Esophagus squamous epithelium (tissue), 5 donors: ENCODE measurements around the gene RTKN. TPM values are rescaled to one million over a fixed set of nuclear protein-coding genes. Genes with fewer than 3 reads are reported as not detected.

Experiments
- DNase-seq: peaks from one replicate; lab custom pipeline; 2025; lab: John Stamatoyannopoulos, UW
- H3K27ac ChIP-seq, 4 donors: fragments of 200-600 bp; sonication (generic); one replicate each; pipeline ENCODE4 v1.5.1; 2016 to 2019; ENCODE audit warnings: mild to moderate bottlenecking in 1 of 4
- H3K27me3 ChIP-seq, 4 donors: fragments of 200-600 bp; sonication (generic); 1 replicate in 3 of 4; 2 replicates in 1 of 4; pipeline versions ENCODE4 v1.5.1 to v1.6.0; 2017 to 2021; ENCODE audit warnings: antibody characterized with exemption in 1 of 4
- H3K36me3 ChIP-seq, 3 donors: fragments of 200-600 bp; sonication (generic); one replicate each; pipeline ENCODE4 v1.5.1; 2016 to 2019
- H3K4me1 ChIP-seq, 3 donors: fragments of 200-600 bp; sonication (generic); one replicate each; pipeline ENCODE4 v1.5.1; 2017 to 2019
- H3K4me3 ChIP-seq, 4 donors: fragments of 200-600 bp; sonication (generic); 1 replicate in 3 of 4; 2 replicates in 1 of 4; pipeline ENCODE4 v1.5.1; 2016 to 2019; ENCODE audit warnings: mild to moderate bottlenecking in 2 of 4, moderate library complexity in 1 of 4
- H3K9me3 ChIP-seq, 3 donors: fragments of 200-600 bp; sonication (generic); one replicate each; pipeline ENCODE4 v1.5.1; 2016 to 2019
- POLR2A ChIP-seq, 4 donors: fragments of 450-650 bp; IDR thresholded peaks; one replicate each; pipeline ENCODE4 v1.6.1; 2017; ENCODE audit warnings: antibody characterized with exemption in 4 of 4, mild to moderate bottlenecking in 4 of 4, moderate library complexity in 3 of 4
- WGBS, 2 donors: methylation state at CpG; one replicate each; pipeline ENCODE4 v1.1.5; 2018; 5-methylcytosine and 5-hydroxymethylcytosine counted together
- intact Hi-C: fragments of 100-400 bp; cut with DNase I; formaldehyde crosslinking; loops from one replicate; pipeline ENCODE4 v1.15.0; 2022
- total RNA-seq, 4 donors: library from RNA; depleted of rRNA; stranded (reverse); fragments of >200 nt; gene quantifications; one replicate each; pipeline ENCODE4 v1.1.0, GENCODE V29; 2016
- TF ChIP-seq, protein P1 (sequence below), 6 experiments: fragments of 450-650 bp in 4 of 6; fragments of 200-600 bp in 2 of 6; sonication (generic) in 2 of 6; IDR thresholded peaks; one replicate each; pipeline ENCODE4 v1.5.1; 2016 to 2019; ENCODE audit warnings: antibody characterized with exemption in 6 of 6, mild to moderate bottlenecking in 4 of 6, moderate library complexity in 4 of 6
- donor health status: DM: yes; HTN: yes; CAD: no.

RTKN gene
- total RNA-seq, 4 donors from 2014 or later = 20.2 to 37.8 (median 27.9) TPM

DNA sequence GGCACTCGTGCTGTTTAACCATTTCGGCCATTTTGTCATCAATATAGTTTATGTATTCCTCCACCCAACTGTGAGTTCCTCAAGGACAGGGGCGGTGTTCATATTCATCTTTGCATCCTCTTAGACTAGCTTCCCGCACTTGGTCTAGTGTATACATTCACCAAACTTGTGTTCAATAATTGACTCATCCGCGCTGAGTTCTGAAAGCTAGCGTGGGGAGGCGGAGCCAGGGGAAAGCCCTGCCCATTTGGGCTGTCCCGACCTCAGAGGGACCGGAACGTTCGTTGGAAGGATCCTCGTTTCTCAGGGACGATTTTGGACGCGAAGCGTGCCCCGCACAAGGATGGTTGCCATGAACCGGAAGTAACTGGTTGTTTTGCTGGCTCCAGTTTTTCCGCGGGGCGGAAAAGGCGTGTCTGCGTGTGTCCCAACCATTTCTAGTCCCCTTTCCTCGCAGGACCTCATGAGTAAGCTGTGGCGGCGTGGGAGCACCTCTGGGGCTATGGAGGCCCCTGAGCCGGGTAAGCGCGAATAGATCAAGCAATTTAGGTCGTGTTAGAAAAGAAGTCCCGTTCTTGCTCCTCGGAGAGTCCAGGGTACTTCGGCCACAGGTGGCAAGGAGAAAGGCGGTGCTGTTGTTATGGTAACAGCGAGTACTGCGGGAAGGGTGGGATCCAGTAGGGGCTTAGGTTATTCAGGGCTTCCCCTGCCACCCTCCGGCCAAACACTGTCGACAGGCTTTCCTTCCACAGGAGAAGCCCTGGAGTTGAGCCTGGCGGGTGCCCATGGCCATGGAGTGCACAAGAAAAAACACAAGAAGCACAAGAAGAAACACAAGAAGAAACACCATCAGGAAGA, 13.1 kb upstream of the RTKN start, which contains the start of gene INO80B:
Gene INO80B (plus strand): TSS at position 434 of the 858 bp plus-strand sequence. CDS start 30 bp downstream, at position 464.
- peaks cover 32 to 46% (median 32%) of the 10 kb centered on the region in 3 donors for H3K4me1 ChIP-seq
- H3K9me3 ChIP-seq = no peaks in the 10 kb centered on the region
- 0 to 2% methylated on average over 15 to 29 of the region's 40 CpGs for WGBS, 2 donors
- no peaks in the 10 kb centered on the region for H3K36me3 ChIP-seq
- intact Hi-C loops = no loop called here
- peak within 1 kb of the TSS; percentile 64 to 89 (median 78) for H3K27ac ChIP-seq
- TF ChIP-seq, protein P1, sequence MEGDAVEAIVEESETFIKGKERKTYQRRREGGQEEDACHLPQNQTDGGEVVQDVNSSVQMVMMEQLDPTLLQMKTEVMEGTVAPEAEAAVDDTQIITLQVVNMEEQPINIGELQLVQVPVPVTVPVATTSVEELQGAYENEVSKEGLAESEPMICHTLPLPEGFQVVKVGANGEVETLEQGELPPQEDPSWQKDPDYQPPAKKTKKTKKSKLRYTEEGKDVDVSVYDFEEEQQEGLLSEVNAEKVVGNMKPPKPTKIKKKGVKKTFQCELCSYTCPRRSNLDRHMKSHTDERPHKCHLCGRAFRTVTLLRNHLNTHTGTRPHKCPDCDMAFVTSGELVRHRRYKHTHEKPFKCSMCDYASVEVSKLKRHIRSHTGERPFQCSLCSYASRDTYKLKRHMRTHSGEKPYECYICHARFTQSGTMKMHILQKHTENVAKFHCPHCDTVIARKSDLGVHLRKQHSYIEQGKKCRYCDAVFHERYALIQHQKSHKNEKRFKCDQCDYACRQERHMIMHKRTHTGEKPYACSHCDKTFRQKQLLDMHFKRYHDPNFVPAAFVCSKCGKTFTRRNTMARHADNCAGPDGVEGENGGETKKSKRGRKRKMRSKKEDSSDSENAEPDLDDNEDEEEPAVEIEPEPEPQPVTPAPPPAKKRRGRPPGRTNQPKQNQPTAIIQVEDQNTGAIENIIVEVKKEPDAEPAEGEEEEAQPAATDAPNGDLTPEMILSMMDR (IDR thresholded peaks at IDR 0.05) = peak in 1 of 6 experiments; percentile 3
- peak in 2 of 4 donors; percentile 12 to 18 for TF ChIP-seq POLR2A (IDR thresholded peaks at IDR 0.05)
- no peaks in the 10 kb centered on the region for H3K27me3 ChIP-seq
- H3K4me3 ChIP-seq = peak within 1 kb of the TSS; percentile 43 to 87 (median 68)
- DNase-seq = peak; percentile 79

DNA sequence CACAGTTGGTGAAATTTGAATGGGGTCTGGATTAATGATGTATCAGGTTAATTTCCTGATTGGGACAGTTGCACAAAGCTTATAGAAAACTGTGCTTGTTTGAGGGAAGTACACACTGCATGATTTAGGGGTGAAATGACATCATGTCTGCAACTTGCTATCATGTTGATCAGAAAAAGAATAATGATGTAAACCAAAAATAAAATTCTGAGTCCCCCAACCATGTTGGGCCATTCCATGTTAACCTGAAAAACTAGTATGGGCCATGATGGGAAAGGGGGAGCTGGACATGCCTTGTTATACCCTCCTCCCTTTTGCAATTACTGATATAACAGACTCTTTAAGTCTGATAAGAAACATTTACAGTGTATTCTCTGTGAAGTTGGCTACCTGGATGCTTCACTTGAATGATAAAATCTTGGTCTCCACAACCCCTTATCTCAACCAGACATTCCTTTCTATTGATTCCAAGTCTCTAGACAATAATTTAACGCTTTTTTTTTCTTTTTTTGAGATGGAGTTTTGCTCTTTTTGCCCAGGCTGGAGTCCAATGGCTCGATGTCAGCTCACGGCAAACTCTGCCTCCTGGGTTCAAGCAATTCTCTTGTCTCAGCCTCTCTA, 8.9 kb upstream of the RTKN start:
- 84 to 93% methylated on average over 3 of the region's 3 CpGs for WGBS, 2 donors

DNA sequence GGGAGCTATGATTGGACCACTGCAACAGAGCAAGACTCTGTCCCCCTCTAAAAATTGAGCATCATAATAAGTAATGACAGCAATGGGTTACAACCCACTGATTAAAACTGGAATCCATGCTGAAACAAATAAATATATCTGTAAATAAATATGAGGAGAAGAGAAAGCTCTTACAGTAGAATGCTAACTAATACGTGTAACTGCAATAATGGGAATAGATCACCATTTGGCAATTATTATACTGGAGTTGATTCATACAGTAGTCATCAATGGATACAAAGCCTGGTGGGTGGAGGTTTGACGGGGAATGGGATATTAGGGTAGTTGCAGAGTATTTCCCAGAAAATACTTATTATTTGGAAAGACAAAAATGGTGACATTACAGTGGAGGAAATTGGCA, 7.0 kb upstream of the RTKN start:
- no peak for DNase-seq
- WGBS, 2 donors = 31 to 46% methylated on average over 2 of the region's 2 CpGs
- no peak overlapping the region for H3K27ac ChIP-seq
- intact Hi-C loops = no loop called here
- H3K36me3 ChIP-seq = no peaks in the 10 kb centered on the region
- TF ChIP-seq POLR2A (IDR thresholded peaks at IDR 0.05) = no peak
- TF ChIP-seq, protein P1 (IDR thresholded peaks at IDR 0.05) = no peak
- H3K9me3 ChIP-seq = no peaks in the 10 kb centered on the region
- H3K4me3 ChIP-seq = no peak overlapping the region
- H3K4me1 ChIP-seq = peaks cover 0 to 5% (median 2%) of the 10 kb centered on the region in 3 donors
- H3K27me3 ChIP-seq = no peaks in the 10 kb centered on the region

More for the DNA sequence above, 8.9 kb upstream of the RTKN start:
- no peak for DNase-seq
- TF ChIP-seq, protein P1 (IDR thresholded peaks at IDR 0.05) = no peak
- no peak for TF ChIP-seq POLR2A (IDR thresholded peaks at IDR 0.05)
- H3K27me3 ChIP-seq = no peaks in the 10 kb centered on the region
- H3K4me1 ChIP-seq = peaks cover 5 to 12% (median 5%) of the 10 kb centered on the region in 3 donors
- H3K36me3 ChIP-seq = no peaks in the 10 kb centered on the region
- no peak overlapping the region for H3K4me3 ChIP-seq
- H3K27ac ChIP-seq = no peak overlapping the region
- intact Hi-C loops = no loop called here
- no peaks in the 10 kb centered on the region for H3K9me3 ChIP-seq

GRCh38 chr2:74447230-74447999, 5.7 kb upstream of the RTKN start:
- no peak overlapping the region for H3K4me3 ChIP-seq
- TF ChIP-seq POLR2A (IDR thresholded peaks at IDR 0.05) = no peak
- TF ChIP-seq, protein P1 (IDR thresholded peaks at IDR 0.05) = no peak
- intact Hi-C loops = no loop called here
- peaks cover 0 to 8% (median 3%) of the 10 kb centered on the region in 3 donors for H3K4me1 ChIP-seq
- no peaks in the 10 kb centered on the region for H3K36me3 ChIP-seq
- no peaks in the 10 kb centered on the region for H3K9me3 ChIP-seq
- peaks cover 0 to 5% (median 0%) of the 10 kb centered on the region in 4 donors for H3K27me3 ChIP-seq
- H3K27ac ChIP-seq = no peak overlapping the region
- no peak for DNase-seq
- WGBS, 2 donors = 87 to 90% methylated on average over 4 to 5 of the region's 5 CpGs
